GM19239 (cell line): ENCODE results near the gene CDCP1.

Experiments
- DNase-seq: peaks from one replicate; pipeline ENCODE4 v3.0.0; 2011; ENCODE audit warnings: low spot score; ENCODE audit not compliant: insufficient read length
- FAIRE-seq: peaks from 2 replicates; lab custom pipeline; 2011; peaks lifted over from hg19 to GRCh38; lab: Jason Lieb, UNC

The CDCP1 gene

GRCh38 chr3:45119824-45120358, 26.3 kb downstream of the CDCP1 start:
- FAIRE-seq = no peak
- no peak for DNase-seq

GRCh38 chr3:45119376-45119775, 26.8 kb downstream of the CDCP1 start:
- DNase-seq = no peak
- FAIRE-seq = no peak

- FAIRE-seq = no peak
- no peak for DNase-seq
These were observed 27.5 kb downstream of the CDCP1 start for GRCh38 chr3:45118615-45119071.

- FAIRE-seq = no peak
- DNase-seq = no peak
These were observed 29.8 kb downstream of the CDCP1 start for GRCh38 chr3:45116350-45116749.

- no peak for DNase-seq
- no peak for FAIRE-seq
These were observed 32.5 kb downstream of the CDCP1 start for GRCh38 chr3:45113625-45114050.

- no peak for FAIRE-seq
- no peak for DNase-seq
These were observed 33.2 kb downstream of the CDCP1 start for GRCh38 chr3:45112939-45113338.

- FAIRE-seq = no peak
- no peak for DNase-seq
These were observed 35.7 kb downstream of the CDCP1 start for GRCh38 chr3:45110509-45110833.

GRCh38 chr3:45109771-45110508, 36.2 kb downstream of the CDCP1 start:
- DNase-seq (peak; percentile 67), FAIRE-seq (peak; percentile 93)

- DNase-seq = no peak
These were observed 39.3 kb downstream of the CDCP1 start for GRCh38 chr3:45106874-45107273.

GRCh38 chr3:45105855-45106671, 40.1 kb downstream of the CDCP1 start:
- no peak for DNase-seq
- no peak for FAIRE-seq

More at GRCh38 chr3:45106874-45107273, 39.3 kb downstream of the CDCP1 start:
- no peak for FAIRE-seq

GRCh38 chr3:45104715-45105711, 41.2 kb downstream of the CDCP1 start:
- FAIRE-seq = no peak
- no peak for DNase-seq

GRCh38 chr3:45103753-45104714, 42.1 kb downstream of the CDCP1 start:
- no peak for DNase-seq
- no peak for FAIRE-seq

- FAIRE-seq = no peak
These were observed 42.8 kb downstream of the CDCP1 start for GRCh38 chr3:45103334-45103733.

GRCh38 chr3:45100981-45101407, 45.2 kb downstream of the CDCP1 start:
- FAIRE-seq = no peak
- DNase-seq = no peak

More at GRCh38 chr3:45103334-45103733, 42.8 kb downstream of the CDCP1 start:
- no peak for DNase-seq

GRCh38 chr3:45098310-45098709, 47.9 kb downstream of the CDCP1 start:
- FAIRE-seq = no peak

GRCh38 chr3:45097296-45097883, 48.8 kb downstream of the CDCP1 start:
- DNase-seq = no peak

More at GRCh38 chr3:45098310-45098709, 47.9 kb downstream of the CDCP1 start:
- no peak for DNase-seq

GRCh38 chr3:45095916-45096526, 50.2 kb downstream of the CDCP1 start:
- FAIRE-seq (no peak), DNase-seq (no peak)

More at GRCh38 chr3:45097296-45097883, 48.8 kb downstream of the CDCP1 start:
- FAIRE-seq = no peak

GRCh38 chr3:45093176-45093575, 53.0 kb downstream of the CDCP1 start:
- FAIRE-seq (no peak), DNase-seq (no peak)
